HepG2 (cell line): ENCODE results near the gene CTSZ. TPM values are rescaled to one million over a fixed set of nuclear protein-coding genes. Genes with fewer than 3 reads are reported as not detected.
A peak's percentile ranks its signal among the peaks of the same experiment; 100 is the strongest.

Experiments used
- ATAC-seq: fragments of 200-7000 bp; cut with Tn5 transposase; 3 replicates; pipeline ENCODE4 v1.9.1; 2020; ENCODE audit warnings: mild to moderate bottlenecking, moderate library complexity
- BruUV-seq: library from RNA; stranded (reverse); fragments of 400-500 nt; replicated peaks from 2 replicates; lab custom pipeline; 2021; lab: Mats Ljungman, UMichigan
- CTCF ChIA-PET: fragments of 300-600 bp; formaldehyde crosslinking; extraction: SDS; loops from one replicate; lab custom pipeline; 2021; ENCODE audit warnings: low total read pairs, inconsistent platforms, low intra/inter-chr PET ratio; lab: Yijun Ruan, JAX
- POLR2A ChIA-PET: fragments of 350-600 bp; sonication (Branson Sonifier 250); formaldehyde crosslinking; loops from one replicate; lab custom pipeline; 2020; ENCODE audit warnings: antibody characterized with exemption, inconsistent platforms; lab: Yijun Ruan, JAX
- DNase-seq: peaks from one replicate; pipeline ENCODE4 v3.0.0-alpha.2; 2015; ENCODE audit warnings: low spot score
- FAIRE-seq: peaks from 3 replicates; lab custom pipeline; 2011; peaks lifted over from hg19 to GRCh38; lab: Jason Lieb, UNC
- H2AFZ ChIP-seq: one replicate; pipeline ENCODE4 v1.6.1; 2011; ENCODE audit warnings: low read length, inconsistent platforms
- H3K27ac ChIP-seq: fragments of 300-600 bp; 3 replicates; pipeline ENCODE4 v1.8.0; 2011; ENCODE audit warnings: mixed run types, mild to moderate bottlenecking, mixed read lengths, low read length, inconsistent platforms; ENCODE audit not compliant: insufficient read depth; ENCODE audit errors: extremely low read length
- H3K27me3 ChIP-seq, 2 experiments: fragments of 200-600 bp in 1 of 2; 2 replicates in 1 of 2; 3 replicates in 1 of 2; pipeline versions ENCODE4 v1.6.0 to v1.8.0; 2011; ENCODE audit warnings: low read length in 2 of 2, mild to moderate bottlenecking in 2 of 2, moderate library complexity in 2 of 2, inconsistent platforms in 1 of 2; ENCODE audit not compliant: insufficient read depth in 2 of 2, control insufficient read depth in 1 of 2
- H3K36me3 ChIP-seq, 2 experiments: fragments of 200-600 bp in 1 of 2; replicated peaks in 1 of 2; 2 replicates in 1 of 2; 3 replicates in 1 of 2; pipeline versions ENCODE4 v1.5.1 to v1.8.0; 2011; ENCODE audit warnings: low read length in 2 of 2, inconsistent platforms in 1 of 2; ENCODE audit not compliant: insufficient read depth in 2 of 2, control insufficient read depth in 1 of 2
- H3K4me1 ChIP-seq: 2 replicates; pipeline ENCODE4 v1.5.1; 2012; ENCODE audit warnings: low read length, inconsistent platforms; ENCODE audit not compliant: insufficient read depth
- H3K4me2 ChIP-seq: 2 replicates; pipeline ENCODE4 v1.6.0; 2011; ENCODE audit warnings: low read depth, low read length, inconsistent platforms
- H3K4me3 ChIP-seq, 3 experiments: fragments of 200-600 bp in 1 of 3; sonication (generic), shearing (Covaris generic) in 1 of 3; replicated peaks in 1 of 3; 2 replicates each; pipeline ENCODE4 v1.5.1; 2011 to 2016; ENCODE audit warnings: low read length in 3 of 3, inconsistent platforms in 2 of 3, low read depth in 2 of 3, mild to moderate bottlenecking in 2 of 3, control low read depth in 1 of 3, mixed read lengths in 1 of 3; ENCODE audit not compliant: insufficient read depth in 1 of 3
- H3K79me2 ChIP-seq: one replicate; pipeline ENCODE4 v1.6.1; 2011; ENCODE audit warnings: low read length, inconsistent platforms; ENCODE audit not compliant: insufficient read depth
- H3K9ac ChIP-seq: 2 replicates; pipeline ENCODE4 v1.6.0; 2011; ENCODE audit warnings: mild to moderate bottlenecking, low read depth, low read length, inconsistent platforms; ENCODE audit not compliant: insufficient read depth
- H3K9me3 ChIP-seq: 2 replicates; pipeline ENCODE4 v1.5.1; 2012; ENCODE audit warnings: mild to moderate bottlenecking, low read length
- H4K20me1 ChIP-seq: 2 replicates; pipeline ENCODE4 v1.6.0; 2011; ENCODE audit warnings: inconsistent platforms, mild to moderate bottlenecking, low read length, moderate library complexity; ENCODE audit not compliant: insufficient read depth
- HNRNPUL1 ChIP-seq: fragments of 200-400 bp; formaldehyde crosslinking; IDR thresholded peaks from 2 replicates; pipeline ENCODE4 v1.6.1; 2017; ENCODE audit warnings: low read depth, mild to moderate bottlenecking, low read length, moderate library complexity
- ZNF317 ChIP-seq: sonication (generic); formaldehyde crosslinking; IDR thresholded peaks from 2 replicates; pipeline ENCODE4 v1.5.0; 2020; ENCODE audit warnings: mild to moderate bottlenecking, missing genetic modification reagents
- ZNF670 ChIP-seq: sonication (generic); formaldehyde crosslinking; IDR thresholded peaks from 2 replicates; pipeline ENCODE4 v1.8.0; 2022; ENCODE audit warnings: mild to moderate bottlenecking, missing genetic modification reagents, borderline replicate concordance
- ZNF746 ChIP-seq: sonication (generic); formaldehyde crosslinking; IDR thresholded peaks from 2 replicates; pipeline ENCODE4 v1.8.0; 2022; ENCODE audit warnings: mild to moderate bottlenecking, missing genetic modification reagents
- WGBS: methylation state at CpG from one replicate; pipeline ENCODE4 v1.1.6; 2017; ENCODE audit warnings: low lambda C conversion rate; 5-methylcytosine and 5-hydroxymethylcytosine counted together
- in situ Hi-C: cut with HindIII; loops from 2 replicates; pipeline ENCODE4 v1.10.0; 2017; ENCODE audit warnings: low pct_unique_long_range_greater_than_20kb; ENCODE audit not compliant: extremely low pct_ligation_motif_present
- intact Hi-C: fragments of 100-400 bp; cut with micrococcal nuclease; formaldehyde crosslinking; loops from one replicate; pipeline ENCODE4 v1.10.0; 2022; ENCODE audit not compliant: unreplicated experiment
- polyA plus RNA-seq, 8 experiments: library from polyadenylated mRNA; depleted of rRNA in 3 of 8; stranded (reverse) in 7 of 8; unstranded in 1 of 8; fragments of >200 nt; fragmentation: Illumina TruSeq in 4 of 8; extraction: Trizol in 4 of 8; gene quantifications; 2 replicates each; pipeline versions ENCODE4 v1.2.1 to v1.2.3, GENCODE V29; 2011 to 2016; ENCODE audit warnings: low read depth in 4 of 8, missing spikeins in 1 of 8, mixed read lengths in 1 of 8; ENCODE audit not compliant: insufficient read depth in 1 of 8
- total RNA-seq, 5 experiments: library from RNA; depleted of rRNA; stranded (reverse); fragments of >200 nt; fragmentation: Illumina TruSeq; extraction: Trizol; gene quantifications; 2 replicates each; pipeline ENCODE4 v1.2.3, GENCODE V29; 2016; ENCODE audit warnings: low read depth in 1 of 5
- TF ChIP-seq, protein P1 (sequence below): IDR thresholded peaks from 2 replicates; pipeline ENCODE4 v1.6.1; 2012; ENCODE audit warnings: low read depth, low read length, improper control_type of control experiment

Gene CTSZ
- total and polyA plus RNA-seq, 2 of the 13 experiments (the other 11 are each of a cell fraction or from before 2014, with no cell fraction given): 0.33 TPM; not detected in 1

DNA sequence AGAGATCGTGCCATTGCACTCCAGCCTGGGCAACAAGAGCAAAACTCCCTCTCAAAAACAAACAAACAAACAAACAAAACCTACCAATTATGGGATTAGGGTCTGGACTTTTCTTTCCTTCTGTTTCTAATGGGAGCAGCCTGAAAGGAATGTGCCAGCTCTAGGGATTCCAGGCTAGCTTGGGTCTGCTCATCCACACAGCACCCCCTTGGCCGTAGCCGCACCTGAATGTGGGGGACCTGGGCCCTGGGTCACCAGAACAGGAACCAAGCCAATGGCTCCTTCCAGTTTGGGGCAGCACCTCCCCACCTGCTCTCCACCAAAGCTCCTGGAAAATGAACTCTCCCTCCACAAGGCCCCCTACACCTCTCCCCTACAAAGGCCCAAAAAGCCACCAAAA lies 6.7 kb downstream of the CTSZ start (continued):
- TF ChIP-seq, protein P1, sequence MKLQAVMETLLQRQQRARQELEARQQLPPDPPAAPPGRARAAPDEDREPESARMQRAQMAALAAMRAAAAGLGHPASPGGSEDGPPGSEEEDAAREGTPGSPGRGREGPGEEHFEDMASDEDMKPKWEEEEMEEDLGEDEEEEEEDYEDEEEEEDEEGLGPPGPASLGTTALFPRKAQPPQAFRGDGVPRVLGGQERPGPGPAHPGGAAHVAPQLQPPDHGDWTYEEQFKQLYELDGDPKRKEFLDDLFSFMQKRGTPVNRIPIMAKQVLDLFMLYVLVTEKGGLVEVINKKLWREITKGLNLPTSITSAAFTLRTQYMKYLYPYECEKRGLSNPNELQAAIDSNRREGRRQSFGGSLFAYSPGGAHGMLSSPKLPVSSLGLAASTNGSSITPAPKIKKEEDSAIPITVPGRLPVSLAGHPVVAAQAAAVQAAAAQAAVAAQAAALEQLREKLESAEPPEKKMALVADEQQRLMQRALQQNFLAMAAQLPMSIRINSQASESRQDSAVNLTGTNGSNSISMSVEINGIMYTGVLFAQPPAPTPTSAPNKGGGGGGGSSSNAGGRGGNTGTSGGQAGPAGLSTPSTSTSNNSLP: no peak
- TF ChIP-seq ZNF317 (CRISPR knock-in tag) (no peak), ZNF670 (CRISPR knock-in tag) (no peak)

DNA sequence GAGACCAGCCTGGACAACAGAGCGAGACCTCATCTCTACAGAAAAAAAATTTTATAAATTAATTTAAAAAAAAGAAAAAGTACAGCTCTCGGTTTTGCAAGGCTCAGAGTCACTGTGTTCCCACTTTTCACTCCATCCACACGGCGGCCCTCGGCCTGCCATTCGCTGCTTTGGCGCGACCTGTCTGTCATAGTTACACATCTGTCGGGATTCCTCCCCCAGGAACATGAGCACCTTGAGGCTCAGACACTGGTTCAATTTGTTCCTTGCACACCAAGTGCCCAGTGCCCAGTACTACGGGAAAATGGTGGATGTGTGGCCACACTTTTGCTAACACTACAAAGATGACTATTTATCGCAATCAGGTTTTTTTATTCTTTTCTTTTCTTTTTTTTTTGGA lies 8.4 kb downstream of the CTSZ start:
- peaks cover 2 to 21% of the 10 kb centered on the region in 2 experiments for H3K27me3 ChIP-seq
- H3K4me3 ChIP-seq: no peak overlapping the region
- H2AFZ ChIP-seq: no peak overlapping the region
- H3K9me3 ChIP-seq: no peaks in the 10 kb centered on the region
- ChIA-PET CTCF (no interaction called here), POLR2A (interaction anchor here (0.7 kb wide), 1 partner anchor 17 kb away, joined by 3 read pairs; no protein-coding TSS in a partner anchor)
- H3K9ac ChIP-seq: no peak overlapping the region
- no peaks in the 10 kb centered on the region for H4K20me1 ChIP-seq
- DNase-seq (no peak), FAIRE-seq (no peak), ATAC-seq (no peak)
- peaks cover 64% of the 10 kb centered on the region for H3K4me1 ChIP-seq
- TF ChIP-seq HNRNPUL1 (no peak), ZNF746 (CRISPR knock-in tag) (0 out of 2 replicates have a peak, but pooled peaks have one; percentile 7)
- no peak overlapping the region for H3K4me2 ChIP-seq
- WGBS: 89% methylated on average over 11 of the region's 11 CpGs
- H3K36me3 ChIP-seq: peaks cover 14 to 18% of the 10 kb centered on the region in 2 experiments
- H3K79me2 ChIP-seq: no peaks in the 10 kb centered on the region
- H3K27ac ChIP-seq: no peak overlapping the region
- no TSS peak for BruUV-seq
- in situ Hi-C loops (no loop called here), intact Hi-C loops (loop anchor here (5.0 kb wide), 1 partner anchor 34 kb away; the partner anchor contains the start of gene ATP5F1E)
